ENCODE measurements around the gene TNNT2.
A peak's percentile ranks its signal among the peaks of the same experiment; 100 is the strongest.

Gene TNNT2

GRCh38 chr1:201376107-201376463 is 1.4 kb downstream of the TNNT2 start:
- no peak for DNase-seq

- DNase-seq: no peak
Measured at GRCh38 chr1:201375169-201375568, 2.3 kb downstream of the TNNT2 start.

GRCh38 chr1:201374364-201374763 is 3.1 kb downstream of the TNNT2 start:
- no peak for DNase-seq

- no peak for DNase-seq
Measured at GRCh38 chr1:201371792-201372191, 5.7 kb downstream of the TNNT2 start.

GRCh38 chr1:201371276-201371675 is 6.2 kb downstream of the TNNT2 start:
- DNase-seq: no peak

GRCh38 chr1:201370500-201370899 is 7.0 kb downstream of the TNNT2 start:
- no peak for DNase-seq

- DNase-seq: no peak
Measured at GRCh38 chr1:201369209-201369608, 8.3 kb downstream of the TNNT2 start.

- no peak for DNase-seq
Measured at GRCh38 chr1:201366696-201367095, 10.8 kb downstream of the TNNT2 start.

- no peak for DNase-seq
Measured at GRCh38 chr1:201365251-201365650, 12.2 kb downstream of the TNNT2 start.

GRCh38 chr1:201364808-201365105 is 12.7 kb downstream of the TNNT2 start:
- DNase-seq: peak; percentile 33

- no peak for DNase-seq
Measured at GRCh38 chr1:201363467-201363866, 14.0 kb downstream of the TNNT2 start.

GRCh38 chr1:201362906-201363305 is 14.6 kb downstream of the TNNT2 start:
- no peak for DNase-seq

- peak; percentile 31 for DNase-seq
Measured at GRCh38 chr1:201361652-201362504, 15.6 kb downstream of the TNNT2 start.

- DNase-seq: no peak
Measured at GRCh38 chr1:201360901-201361651, 16.4 kb downstream of the TNNT2 start.

GRCh38 chr1:201360486-201360885 is 17.0 kb downstream of the TNNT2 start:
- DNase-seq: no peak

- DNase-seq: no peak
Measured at GRCh38 chr1:201359873-201360210, 17.6 kb downstream of the TNNT2 start.

- no peak for DNase-seq
Measured at GRCh38 chr1:201359031-201359872, 18.2 kb downstream of the TNNT2 start.

GRCh38 chr1:201358596-201358995 is 18.9 kb downstream of the TNNT2 start:
- DNase-seq: no peak

GRCh38 chr1:201357636-201358348 is 19.7 kb downstream of the TNNT2 start:
- DNase-seq: no peak

GRCh38 chr1:201357211-201357610 is 20.3 kb downstream of the TNNT2 start:
- DNase-seq: no peak

GRCh38 chr1:201356701-201357100 is 20.8 kb downstream of the TNNT2 start:
- DNase-seq: no peak

GRCh38 chr1:201356236-201356635 is 21.2 kb downstream of the TNNT2 start:
- no peak for DNase-seq

- DNase-seq: no peak
Measured at GRCh38 chr1:201355471-201355870, 22.0 kb downstream of the TNNT2 start.

Data from kidney glomerular epithelial cell (primary cell).